Neural cell (in vitro differentiated cells): Measurements from ENCODE around the gene MIGA1. TPM values are rescaled to one million over a fixed set of nuclear protein-coding genes. Genes with fewer than 3 reads are reported as not detected.

Source experiments
- H2AFZ ChIP-seq: fragments of 200-600, 300-800 bp; sonication (generic), shearing (Covaris generic); 2 replicates; pipeline ENCODE4 v1.6.0; 2014; ENCODE audit warnings: low read depth, mild to moderate bottlenecking, antibody characterized with exemption, low read length, moderate library complexity
- H3F3A ChIP-seq: fragments of 200-600 bp; shearing (Covaris generic); 2 replicates; pipeline ENCODE4 v1.6.1; 2016; ENCODE audit warnings: mild to moderate bottlenecking, moderate library complexity, mixed read lengths, antibody characterized with exemption, low read length; ENCODE audit not compliant: insufficient read depth, poor library complexity, severe bottlenecking
- H3K27ac ChIP-seq: fragments of 200-600, 300-800 bp; sonication (generic), shearing (Covaris generic); 2 replicates; pipeline ENCODE4 v1.5.1; 2014; ENCODE audit warnings: mild to moderate bottlenecking, low read length, moderate library complexity
- H3K27me3 ChIP-seq: fragments of 300-800, 200-600 bp; sonication (generic), shearing (Covaris generic); 2 replicates; pipeline ENCODE4 v1.6.0; 2014; ENCODE audit warnings: mild to moderate bottlenecking, low read depth, low read length, moderate library complexity; ENCODE audit not compliant: insufficient read depth
- H3K36me3 ChIP-seq: fragments of 300-800, 200-600 bp; sonication (generic), shearing (Covaris generic); 2 replicates; pipeline ENCODE4 v1.5.1; 2014; ENCODE audit warnings: mild to moderate bottlenecking, antibody characterized with exemption, low read length, moderate library complexity; ENCODE audit not compliant: insufficient read depth
- H3K4me2 ChIP-seq: fragments of 300-800, 200-600 bp; sonication (generic), shearing (Covaris generic); 2 replicates; pipeline ENCODE4 v1.6.0; 2014; ENCODE audit warnings: mild to moderate bottlenecking, low read length
- H3K4me3 ChIP-seq: fragments of 300-800, 200-600 bp; sonication (generic), shearing (Covaris generic); 2 replicates; pipeline ENCODE4 v1.5.1; 2014; ENCODE audit warnings: mild to moderate bottlenecking, low read length, moderate library complexity
- H3K79me2 ChIP-seq: fragments of 200-600 bp; shearing (Covaris generic); replicated peaks from 2 replicates; pipeline ENCODE4 v1.6.0; 2014; ENCODE audit warnings: mild to moderate bottlenecking, low read length, moderate library complexity; ENCODE audit not compliant: insufficient read depth
- H3K9ac ChIP-seq: fragments of 300-800, 200-600 bp; sonication (generic), shearing (Covaris generic); 2 replicates; pipeline ENCODE4 v1.6.1; 2016; ENCODE audit warnings: mild to moderate bottlenecking, low read length, mixed read lengths
- H3K9me2 ChIP-seq: fragments of 200-600 bp; shearing (Covaris generic); 2 replicates; pipeline ENCODE4 v1.6.1; 2016; ENCODE audit warnings: mild to moderate bottlenecking, low read length, mixed read lengths; ENCODE audit not compliant: insufficient read depth
- H3K9me3 ChIP-seq: fragments of 200-600, 300-800 bp; sonication (generic), shearing (Covaris generic); 2 replicates; pipeline ENCODE4 v1.6.1; 2016; ENCODE audit warnings: mild to moderate bottlenecking, mixed run types, low read length, moderate library complexity, mixed read lengths
- H4K20me1 ChIP-seq: fragments of 200-600 bp; shearing (Covaris generic); 2 replicates; pipeline ENCODE4 v1.6.1; 2016; ENCODE audit warnings: mild to moderate bottlenecking, mixed run types; ENCODE audit not compliant: insufficient read depth
- EP300 ChIP-seq: fragments of 450-650 bp; conservative IDR thresholded peaks from 2 replicates; pipeline ENCODE4 v1.6.1; 2014; ENCODE audit warnings: antibody characterized with exemption, mild to moderate bottlenecking, moderate library complexity; ENCODE audit not compliant: poor library complexity, severe bottlenecking
- EZH2 ChIP-seq: fragments of 200-600, 300-800 bp; shearing (Covaris generic), sonication (generic); IDR thresholded peaks from 2 replicates; pipeline ENCODE4 v1.6.1; 2014; ENCODE audit warnings: antibody characterized with exemption, low read length, borderline replicate concordance, mild to moderate bottlenecking; ENCODE audit not compliant: insufficient read depth, poor library complexity, severe bottlenecking
- MXI1 ChIP-seq: fragments of 450-650 bp; conservative IDR thresholded peaks from 2 replicates; pipeline ENCODE4 v1.6.1; 2014; ENCODE audit warnings: antibody characterized with exemption, mild to moderate bottlenecking; ENCODE audit not compliant: poor library complexity, severe bottlenecking
- POLR2AphosphoS5 ChIP-seq: IDR thresholded peaks from 2 replicates; pipeline ENCODE4 v1.6.1; 2012
- RAD21 ChIP-seq: fragments of 450-650 bp; conservative IDR thresholded peaks from 2 replicates; pipeline ENCODE4 v1.6.1; 2014; ENCODE audit warnings: antibody characterized with exemption, mild to moderate bottlenecking, moderate library complexity
- SMC3 ChIP-seq: fragments of 450-650 bp; conservative IDR thresholded peaks from 2 replicates; pipeline ENCODE4 v1.6.1; 2014; ENCODE audit warnings: antibody characterized with exemption, mild to moderate bottlenecking, moderate library complexity; ENCODE audit not compliant: poor library complexity
- TAF1 ChIP-seq: IDR thresholded peaks from 2 replicates; pipeline ENCODE4 v1.6.1; 2012; ENCODE audit warnings: low read depth
- polyA plus RNA-seq: library from polyadenylated mRNA; depleted of rRNA; stranded (reverse); fragments of >200 nt; gene quantifications from 2 replicates; pipeline ENCODE4 v1.2.3, GENCODE V29; 2014
- TF ChIP-seq, protein P1 (sequence below): IDR thresholded peaks from 2 replicates; pipeline ENCODE4 v1.6.1; 2012; ENCODE audit warnings: borderline replicate concordance
- TF ChIP-seq, protein P2 (sequence below): fragments of 450-650 bp; IDR thresholded peaks from 2 replicates; pipeline ENCODE4 v1.5.1; 2014; ENCODE audit warnings: antibody characterized with exemption, mild to moderate bottlenecking, moderate library complexity; ENCODE audit not compliant: poor library complexity, severe bottlenecking

The MIGA1 gene
- polyA plus RNA-seq, 1 donor from 2014 or later: 10.8 TPM

DNA sequence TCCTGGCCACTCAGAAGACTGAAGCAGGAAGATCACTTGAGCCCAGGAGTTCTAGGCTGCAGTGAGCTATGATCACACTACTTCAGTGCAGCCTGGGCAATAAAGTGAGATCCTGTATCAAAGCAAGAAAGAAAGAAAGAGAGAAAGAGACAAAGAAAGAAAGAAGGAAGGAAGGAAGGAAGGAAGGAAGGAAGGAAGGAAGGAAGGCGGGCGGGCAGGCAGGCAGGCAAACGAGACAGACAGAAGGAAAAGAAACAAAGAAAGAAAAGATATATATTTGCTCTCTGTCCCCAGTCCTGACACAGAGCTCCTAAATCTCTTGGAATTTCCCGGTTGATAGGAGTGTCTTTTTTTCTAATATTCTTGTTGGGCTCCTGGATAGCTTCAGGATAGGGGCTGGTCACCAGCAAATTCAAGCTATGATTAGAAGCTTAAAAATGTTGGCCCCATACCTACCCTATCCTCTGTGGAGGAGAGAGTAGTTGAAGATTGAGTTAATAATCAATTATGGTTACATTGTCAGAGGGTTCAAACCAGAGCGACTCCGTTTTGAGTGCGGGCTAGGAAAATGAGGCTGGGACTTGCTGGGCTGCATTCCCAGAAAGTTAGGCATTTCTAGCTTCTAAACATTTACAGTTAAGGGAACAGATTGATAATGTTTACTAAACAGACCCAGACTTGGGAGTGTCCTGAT lies 3.3 kb upstream of the MIGA1 start:
- Histone ChIP-seq H3K79me2 (peaks cover 13% of the 10 kb centered on the region), H3K9me3 (no peaks in the 10 kb centered on the region), H3K27me3 (no peaks in the 10 kb centered on the region), H3K27ac (no peak overlapping the region), H3F3A (no peaks in the 10 kb centered on the region), H3K4me3 (no peak overlapping the region), H3K4me2 (no peak overlapping the region), H2AFZ (no peak overlapping the region), H3K9me2 (no peaks in the 10 kb centered on the region), H4K20me1 (no peaks in the 10 kb centered on the region), H3K9ac (no peak overlapping the region), H3K36me3 (no peaks in the 10 kb centered on the region)
- no peak for TF ChIP-seq TAF1
- TF ChIP-seq EP300: no peak
- TF ChIP-seq SMC3: no peak
- TF ChIP-seq, protein P1, sequence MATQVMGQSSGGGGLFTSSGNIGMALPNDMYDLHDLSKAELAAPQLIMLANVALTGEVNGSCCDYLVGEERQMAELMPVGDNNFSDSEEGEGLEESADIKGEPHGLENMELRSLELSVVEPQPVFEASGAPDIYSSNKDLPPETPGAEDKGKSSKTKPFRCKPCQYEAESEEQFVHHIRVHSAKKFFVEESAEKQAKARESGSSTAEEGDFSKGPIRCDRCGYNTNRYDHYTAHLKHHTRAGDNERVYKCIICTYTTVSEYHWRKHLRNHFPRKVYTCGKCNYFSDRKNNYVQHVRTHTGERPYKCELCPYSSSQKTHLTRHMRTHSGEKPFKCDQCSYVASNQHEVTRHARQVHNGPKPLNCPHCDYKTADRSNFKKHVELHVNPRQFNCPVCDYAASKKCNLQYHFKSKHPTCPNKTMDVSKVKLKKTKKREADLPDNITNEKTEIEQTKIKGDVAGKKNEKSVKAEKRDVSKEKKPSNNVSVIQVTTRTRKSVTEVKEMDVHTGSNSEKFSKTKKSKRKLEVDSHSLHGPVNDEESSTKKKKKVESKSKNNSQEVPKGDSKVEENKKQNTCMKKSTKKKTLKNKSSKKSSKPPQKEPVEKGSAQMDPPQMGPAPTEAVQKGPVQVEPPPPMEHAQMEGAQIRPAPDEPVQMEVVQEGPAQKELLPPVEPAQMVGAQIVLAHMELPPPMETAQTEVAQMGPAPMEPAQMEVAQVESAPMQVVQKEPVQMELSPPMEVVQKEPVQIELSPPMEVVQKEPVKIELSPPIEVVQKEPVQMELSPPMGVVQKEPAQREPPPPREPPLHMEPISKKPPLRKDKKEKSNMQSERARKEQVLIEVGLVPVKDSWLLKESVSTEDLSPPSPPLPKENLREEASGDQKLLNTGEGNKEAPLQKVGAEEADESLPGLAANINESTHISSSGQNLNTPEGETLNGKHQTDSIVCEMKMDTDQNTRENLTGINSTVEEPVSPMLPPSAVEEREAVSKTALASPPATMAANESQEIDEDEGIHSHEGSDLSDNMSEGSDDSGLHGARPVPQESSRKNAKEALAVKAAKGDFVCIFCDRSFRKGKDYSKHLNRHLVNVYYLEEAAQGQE: no peak
- TF ChIP-seq, protein P2, sequence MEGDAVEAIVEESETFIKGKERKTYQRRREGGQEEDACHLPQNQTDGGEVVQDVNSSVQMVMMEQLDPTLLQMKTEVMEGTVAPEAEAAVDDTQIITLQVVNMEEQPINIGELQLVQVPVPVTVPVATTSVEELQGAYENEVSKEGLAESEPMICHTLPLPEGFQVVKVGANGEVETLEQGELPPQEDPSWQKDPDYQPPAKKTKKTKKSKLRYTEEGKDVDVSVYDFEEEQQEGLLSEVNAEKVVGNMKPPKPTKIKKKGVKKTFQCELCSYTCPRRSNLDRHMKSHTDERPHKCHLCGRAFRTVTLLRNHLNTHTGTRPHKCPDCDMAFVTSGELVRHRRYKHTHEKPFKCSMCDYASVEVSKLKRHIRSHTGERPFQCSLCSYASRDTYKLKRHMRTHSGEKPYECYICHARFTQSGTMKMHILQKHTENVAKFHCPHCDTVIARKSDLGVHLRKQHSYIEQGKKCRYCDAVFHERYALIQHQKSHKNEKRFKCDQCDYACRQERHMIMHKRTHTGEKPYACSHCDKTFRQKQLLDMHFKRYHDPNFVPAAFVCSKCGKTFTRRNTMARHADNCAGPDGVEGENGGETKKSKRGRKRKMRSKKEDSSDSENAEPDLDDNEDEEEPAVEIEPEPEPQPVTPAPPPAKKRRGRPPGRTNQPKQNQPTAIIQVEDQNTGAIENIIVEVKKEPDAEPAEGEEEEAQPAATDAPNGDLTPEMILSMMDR: no peak
- no peak for TF ChIP-seq MXI1
- TF ChIP-seq RAD21: no peak
- TF ChIP-seq EZH2: no peak
- TF ChIP-seq POLR2AphosphoS5: no peak

DNA sequence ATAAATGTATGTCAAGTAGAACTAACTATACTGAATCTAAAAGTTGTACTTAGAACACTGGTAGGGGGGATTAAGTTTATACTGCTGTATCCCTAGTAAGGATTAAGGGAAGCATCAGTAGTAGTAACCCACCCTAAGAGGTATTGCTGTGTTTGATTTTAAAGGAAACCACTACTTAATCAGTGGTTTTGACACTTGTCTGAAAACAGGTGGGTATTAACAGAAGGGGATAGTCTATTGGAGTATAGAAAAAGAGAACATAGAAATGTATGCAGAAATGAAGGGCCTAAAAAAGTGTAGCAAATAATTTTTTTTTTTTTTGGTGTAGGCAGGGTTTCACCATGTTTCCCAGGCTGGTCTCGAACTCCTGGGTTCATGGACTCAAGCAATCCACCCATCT lies 2.2 kb downstream of the MIGA1 start:
- no peaks in the 10 kb centered on the region for H3K27me3 ChIP-seq
- no peaks in the 10 kb centered on the region for H3K36me3 ChIP-seq
- peaks cover 34% of the 10 kb centered on the region for H3K79me2 ChIP-seq
- H3K9me3 ChIP-seq: no peaks in the 10 kb centered on the region
- peak overlapping the region; percentile 86 for H3K4me3 ChIP-seq
- no peak overlapping the region for H3K9ac ChIP-seq
- TF ChIP-seq, protein P1: no peak
- H3F3A ChIP-seq: no peaks in the 10 kb centered on the region
- no peak overlapping the region for H3K4me2 ChIP-seq
- H4K20me1 ChIP-seq: no peaks in the 10 kb centered on the region
- H3K9me2 ChIP-seq: no peaks in the 10 kb centered on the region
- no peak overlapping the region for H2AFZ ChIP-seq
- H3K27ac ChIP-seq: no peak overlapping the region
